NCI-H748 treated with DMSO at 0.1 percent for 48 hours (cell line): Measurements from ENCODE around the gene TM4SF4.
"Not testable (repeated sequence)": the region's sequence is repeated elsewhere in the genome, so short reads cannot be mapped to it uniquely, and the experiment has no call there.

Experiments used
- DNase-seq: peaks from one replicate; lab custom pipeline; 2025; lab: John Stamatoyannopoulos, UW

TM4SF4 gene

GRCh38 chr3:149474250-149474817, at the start of gene TM4SF4:
TM4SF4 (plus strand) TSS chr3:149474697; CDS start chr3:149474878, 181 bp downstream.
- no peak for DNase-seq

GRCh38 chr3:149424918-149425317, 49.6 kb upstream of the TM4SF4 start:
- DNase-seq: no peak

- DNase-seq: no peak
Observed at GRCh38 chr3:149426325-149426724, 48.2 kb upstream of the TM4SF4 start.

GRCh38 chr3:149428087-149428486, 46.4 kb upstream of the TM4SF4 start:
- no peak for DNase-seq

- no peak for DNase-seq
Observed at GRCh38 chr3:149430216-149430615, 44.3 kb upstream of the TM4SF4 start.

GRCh38 chr3:149432149-149432548, 42.3 kb upstream of the TM4SF4 start:
- no peak for DNase-seq

GRCh38 chr3:149435996-149436885, 38.3 kb upstream of the TM4SF4 start:
- no peak for DNase-seq

GRCh38 chr3:149437286-149437685, 37.2 kb upstream of the TM4SF4 start:
- DNase-seq: no peak

- no peak for DNase-seq
Observed at GRCh38 chr3:149437710-149438109, 36.8 kb upstream of the TM4SF4 start.

- DNase-seq: no peak
Observed at GRCh38 chr3:149438981-149439380, 35.5 kb upstream of the TM4SF4 start.

- DNase-seq: no peak
Observed at GRCh38 chr3:149441642-149442041, 32.9 kb upstream of the TM4SF4 start.

- DNase-seq: no peak
Observed at GRCh38 chr3:149442043-149442442, 32.5 kb upstream of the TM4SF4 start.

GRCh38 chr3:149442851-149443544, 31.5 kb upstream of the TM4SF4 start:
- DNase-seq: no peak

GRCh38 chr3:149443545-149443912, 31.0 kb upstream of the TM4SF4 start:
- no peak for DNase-seq

- not testable (repeated sequence) for DNase-seq
Observed at GRCh38 chr3:149444867-149445266, 29.6 kb upstream of the TM4SF4 start.

GRCh38 chr3:149448331-149448831, 26.1 kb upstream of the TM4SF4 start:
- DNase-seq: no peak

- DNase-seq: no peak
Observed at GRCh38 chr3:149449182-149449581, 25.3 kb upstream of the TM4SF4 start.

GRCh38 chr3:149449799-149450198, 24.7 kb upstream of the TM4SF4 start:
- no peak for DNase-seq

- DNase-seq: no peak
Observed at GRCh38 chr3:149450281-149450680, 24.2 kb upstream of the TM4SF4 start.

GRCh38 chr3:149452036-149452435, 22.5 kb upstream of the TM4SF4 start:
- DNase-seq: no peak

GRCh38 chr3:149453140-149453805, 21.2 kb upstream of the TM4SF4 start:
- no peak for DNase-seq

- no peak for DNase-seq
Observed at GRCh38 chr3:149454746-149455145, 19.8 kb upstream of the TM4SF4 start.
